Neuronal stem cell (in vitro differentiated cells): ENCODE measurements around the gene OPN4.

Experiments used
- DNase-seq: peaks from one replicate; pipeline ENCODE4 v3.0.0-alpha.2; 2013; ENCODE audit warnings: low spot score
- H2AFZ ChIP-seq: one replicate; pipeline ENCODE4 v1.6.1; 2013; ENCODE audit warnings: mild to moderate bottlenecking, low read length, inconsistent platforms
- H2AK5ac ChIP-seq: 2 replicates; pipeline ENCODE4 v1.6.1; 2013; ENCODE audit warnings: low read depth, mild to moderate bottlenecking, inconsistent platforms, low read length, moderate library complexity, mixed read lengths
- H2BK120ac ChIP-seq: 2 replicates; pipeline ENCODE4 v1.6.1; 2013; ENCODE audit warnings: low read depth, mild to moderate bottlenecking, inconsistent platforms, low read length, moderate library complexity, mixed read lengths
- H2BK12ac ChIP-seq: one replicate; pipeline ENCODE4 v1.6.1; 2013; ENCODE audit warnings: low read length, inconsistent platforms
- H2BK15ac ChIP-seq: 2 replicates; pipeline ENCODE4 v1.6.1; 2013; ENCODE audit warnings: mild to moderate bottlenecking, low read length, inconsistent platforms, mixed read lengths
- H2BK5ac ChIP-seq: one replicate; pipeline ENCODE4 v1.6.1; 2013; ENCODE audit warnings: inconsistent platforms, mild to moderate bottlenecking, low read length, moderate library complexity
- H3K14ac ChIP-seq: one replicate; pipeline ENCODE4 v1.6.1; 2013; ENCODE audit warnings: low read length, inconsistent platforms
- H3K18ac ChIP-seq: 2 replicates; pipeline ENCODE4 v1.6.1; 2013; ENCODE audit warnings: low read length, inconsistent platforms
- H3K23ac ChIP-seq: 2 replicates; pipeline ENCODE4 v1.6.1; 2013; ENCODE audit warnings: low read depth, mild to moderate bottlenecking, mixed read lengths, low read length, inconsistent platforms; ENCODE audit not compliant: poor library complexity
- H3K27ac ChIP-seq: replicated peaks from 3 replicates; pipeline ENCODE4 v1.5.1; 2013; ENCODE audit warnings: low read length, inconsistent platforms
- H3K27me3 ChIP-seq, 3 experiments: 2 replicates each; pipeline ENCODE4 v1.6.1; 2013; ENCODE audit warnings: low read length in 3 of 3, mild to moderate bottlenecking in 2 of 3, inconsistent platforms in 1 of 3, low read depth in 1 of 3, mixed read lengths in 1 of 3, moderate library complexity in 1 of 3; ENCODE audit not compliant: control insufficient read depth in 3 of 3, insufficient read depth in 3 of 3
- H3K36me3 ChIP-seq, 2 donors: replicated peaks in 1 of 2; 2 replicates each; pipeline ENCODE4 v1.6.1; 2013; ENCODE audit warnings: low read length in 2 of 2; ENCODE audit not compliant: control insufficient read depth in 2 of 2, insufficient read depth in 2 of 2
- H3K4ac ChIP-seq: 2 replicates; pipeline ENCODE4 v1.6.1; 2013; ENCODE audit warnings: inconsistent platforms, mild to moderate bottlenecking, low read length, moderate library complexity
- H3K4me1 ChIP-seq, 2 donors: 1 replicate in 1 of 2; 2 replicates in 1 of 2; pipeline ENCODE4 v1.6.1; 2013; ENCODE audit warnings: low read length in 2 of 2, low read depth in 1 of 2; ENCODE audit not compliant: control insufficient read depth in 2 of 2, insufficient read depth in 1 of 2
- H3K4me2 ChIP-seq: one replicate; pipeline ENCODE4 v1.6.1; 2013; ENCODE audit warnings: mild to moderate bottlenecking, low read length, inconsistent platforms; ENCODE audit not compliant: insufficient read depth, poor library complexity, severe bottlenecking
- H3K4me3 ChIP-seq, 2 donors: 2 replicates each; pipeline ENCODE4 v1.5.1; 2013; ENCODE audit warnings: low read length in 2 of 2, mild to moderate bottlenecking in 2 of 2, inconsistent platforms in 1 of 2, moderate library complexity in 1 of 2
- H3K79me1 ChIP-seq: one replicate; pipeline ENCODE4 v1.6.1; 2013; ENCODE audit warnings: low read depth, mild to moderate bottlenecking, inconsistent platforms, low read length, moderate library complexity
- H3K9ac ChIP-seq: one replicate; pipeline ENCODE4 v1.6.1; 2013; ENCODE audit warnings: mild to moderate bottlenecking, low read depth, low read length, inconsistent platforms; ENCODE audit not compliant: poor library complexity
- H3K9me3 ChIP-seq, 2 donors: replicated peaks in 1 of 2; 2 replicates each; pipeline versions ENCODE3 to v1.6.1; 2013; ENCODE audit warnings: low read length in 2 of 2, mild to moderate bottlenecking in 2 of 2, inconsistent platforms in 1 of 2, low read depth in 1 of 2, mixed read lengths in 1 of 2, moderate library complexity in 1 of 2; ENCODE audit not compliant: control insufficient read depth in 2 of 2, insufficient read depth in 1 of 2
- H4K8ac ChIP-seq: one replicate; pipeline ENCODE4 v1.6.1; 2013; ENCODE audit warnings: low read depth, mild to moderate bottlenecking, inconsistent platforms, low read length, moderate library complexity
- H4K91ac ChIP-seq: one replicate; pipeline ENCODE4 v1.6.1; 2013; ENCODE audit warnings: low read length, low read depth, mild to moderate bottlenecking, inconsistent platforms; ENCODE audit not compliant: poor library complexity
- WGBS, 2 donors: extraction: QIAGEN DNeasy Blood & Tissue Kit; methylation state at CpG; one replicate each; pipeline ENCODE4 v1.1.7; 2013; ENCODE audit warnings: missing lambda C conversion rate in 2 of 2, mixed read lengths in 1 of 2; ENCODE audit not compliant: insufficient read length in 2 of 2, insufficient replicate concordance in 1 of 2; ENCODE audit errors: extremely low coverage in 2 of 2; 5-methylcytosine and 5-hydroxymethylcytosine counted together

The OPN4 gene

DNA sequence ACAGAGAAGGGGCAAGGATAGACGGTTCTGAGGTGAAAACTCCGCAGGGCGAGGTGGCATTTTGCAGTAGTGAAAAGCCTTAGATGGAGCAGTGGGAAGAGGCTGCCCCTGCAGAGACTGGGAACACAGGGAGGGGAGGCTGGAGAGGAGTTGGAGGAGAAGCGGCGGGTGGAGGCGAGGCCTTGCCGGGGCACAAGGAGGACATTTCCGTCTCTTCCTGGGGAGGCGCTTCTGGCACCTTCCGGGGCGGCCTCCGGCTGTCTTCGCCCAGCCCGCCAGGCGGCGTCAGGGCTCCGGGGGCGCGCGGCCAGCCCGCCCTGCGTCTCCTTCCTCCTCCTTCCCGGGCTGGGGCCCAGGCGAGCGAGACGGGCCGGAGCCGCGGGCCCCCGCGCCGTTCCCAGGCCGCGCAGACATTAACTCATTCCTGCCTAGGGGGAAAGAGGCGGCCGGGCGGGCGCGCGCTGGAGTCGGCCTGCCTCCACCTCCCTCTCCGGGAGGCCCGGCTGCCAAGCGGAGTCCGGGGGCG, 56.7 kb downstream of the OPN4 start:
- H4K91ac ChIP-seq = no peak overlapping the region
- no peak overlapping the region for H2BK5ac ChIP-seq
- peak overlapping the region; percentile 90 for H2AFZ ChIP-seq
- no CpG with 5 or more reads among the region's 46 CpGs for WGBS, 2 donors
- no peak overlapping the region for H2AK5ac ChIP-seq
- peak; percentile 80 for DNase-seq
- H3K4me2 ChIP-seq = peak overlapping the region; percentile 75
- H3K36me3 ChIP-seq = no peaks in the 10 kb centered on the region
- H3K4me3 ChIP-seq = peak overlapping the region; percentile 68 to 78
- peak overlapping the region; percentile 77 for H3K4ac ChIP-seq
- peak overlapping the region; percentile 98 for H4K8ac ChIP-seq
- peak overlapping the region; percentile 59 for H2BK12ac ChIP-seq
- H3K14ac ChIP-seq = no peak overlapping the region
- no peaks in the 10 kb centered on the region for H3K79me1 ChIP-seq
- H3K4me1 ChIP-seq = peaks cover 7 to 21% of the 10 kb centered on the region in 2 donors
- H3K9me3 ChIP-seq = no peaks in the 10 kb centered on the region
- H2BK15ac ChIP-seq = peak overlapping the region; percentile 2
- no peak overlapping the region for H2BK120ac ChIP-seq
- H3K27ac ChIP-seq = peak overlapping the region; percentile 72
- H3K9ac ChIP-seq = peak overlapping the region; percentile 82
- peaks cover 0 to 3% (median 0%) of the 10 kb centered on the region in 3 experiments for H3K27me3 ChIP-seq
- peak overlapping the region; percentile 29 for H3K23ac ChIP-seq
- peak overlapping the region; percentile 93 for H3K18ac ChIP-seq

DNA sequence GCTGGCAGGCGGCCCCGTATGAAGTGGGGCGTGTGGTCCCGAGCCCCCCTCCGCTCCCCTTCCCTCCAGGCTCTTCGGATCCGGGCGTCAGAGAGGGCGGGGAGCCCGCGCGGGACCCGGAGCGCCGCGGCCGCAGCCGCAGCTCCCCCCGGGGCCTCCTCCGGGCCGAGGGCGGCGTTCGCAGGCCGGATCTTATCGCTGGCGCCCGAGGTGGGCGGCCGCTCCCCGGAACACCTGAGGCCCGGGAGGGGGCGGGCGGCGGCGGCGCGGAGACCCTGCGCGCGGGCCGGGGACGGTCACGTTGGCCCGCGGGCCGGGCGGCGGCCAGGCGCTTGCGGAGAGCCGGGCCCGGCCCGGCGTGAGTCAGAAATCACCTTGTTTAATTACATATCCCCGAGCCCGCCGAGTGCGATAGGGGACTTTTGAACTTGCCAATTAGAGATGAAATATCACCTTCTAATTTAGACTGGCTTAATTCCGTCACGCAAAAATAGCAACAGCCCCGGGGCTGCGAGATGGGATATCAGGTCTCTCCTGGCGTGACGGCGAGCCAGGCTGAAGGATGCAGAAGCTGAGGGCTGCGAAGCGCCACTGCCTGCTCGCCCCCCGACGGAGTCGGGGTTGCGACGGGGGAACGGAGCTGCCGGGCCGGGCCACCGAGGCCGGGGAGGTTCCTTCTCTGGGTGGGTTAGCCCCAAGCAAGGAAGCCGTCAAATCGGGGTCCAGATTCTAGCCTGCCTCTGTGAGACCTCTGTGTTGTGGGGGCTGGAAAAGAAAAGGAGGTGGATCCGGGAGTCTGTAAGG, 57.4 kb downstream of the OPN4 start:
- peak overlapping the region; percentile 93 for H3K18ac ChIP-seq
- peak; percentile 38 for DNase-seq
- H3K23ac ChIP-seq = peak overlapping the region; percentile 29
- no peak overlapping the region for H4K8ac ChIP-seq
- H3K27ac ChIP-seq = peak overlapping the region; percentile 66
- peaks cover 0 to 3% (median 0%) of the 10 kb centered on the region in 3 experiments for H3K27me3 ChIP-seq
- H3K4me3 ChIP-seq = peak overlapping the region; percentile 68 to 78
- no peak overlapping the region for H4K91ac ChIP-seq
- no peaks in the 10 kb centered on the region for H3K9me3 ChIP-seq
- no peak overlapping the region for H2BK15ac ChIP-seq
- no peak overlapping the region for H3K4ac ChIP-seq
- H3K14ac ChIP-seq = no peak overlapping the region
- no peak overlapping the region for H2BK120ac ChIP-seq
- H3K4me1 ChIP-seq = peaks cover 7 to 21% of the 10 kb centered on the region in 2 donors
- H3K9ac ChIP-seq = peak overlapping the region; percentile 82
- H2AFZ ChIP-seq = peak overlapping the region; percentile 90
- H3K36me3 ChIP-seq = no peaks in the 10 kb centered on the region
- H2AK5ac ChIP-seq = no peak overlapping the region
- H3K4me2 ChIP-seq = peak overlapping the region; percentile 75
- H2BK5ac ChIP-seq = no peak overlapping the region
- H2BK12ac ChIP-seq = no peak overlapping the region
- no CpG with 5 or more reads among the region's 82 CpGs for WGBS, 2 donors
- H3K79me1 ChIP-seq = no peaks in the 10 kb centered on the region

DNA sequence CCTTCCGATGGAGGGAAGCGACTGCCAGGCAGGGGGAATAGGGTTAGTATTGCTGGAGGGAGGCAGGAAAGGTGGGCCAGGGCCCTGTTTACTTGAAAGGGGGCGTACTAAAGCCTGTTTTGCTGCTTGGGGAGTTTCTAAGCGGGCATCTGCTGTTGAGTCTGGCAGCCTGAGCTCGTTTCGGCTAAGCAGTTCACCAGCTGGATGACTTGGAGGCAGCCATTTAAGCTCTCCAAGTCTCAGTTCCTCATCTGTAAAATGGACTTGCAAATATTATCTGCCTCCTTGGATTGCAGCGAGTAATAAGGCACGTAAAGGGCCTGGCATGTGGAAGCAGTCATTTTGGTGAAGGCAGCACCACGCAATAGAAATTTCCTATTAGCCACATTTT, 58.0 kb downstream of the OPN4 start:
- H3K4me1 ChIP-seq = peaks cover 7 to 21% of the 10 kb centered on the region in 2 donors
- H4K91ac ChIP-seq = no peak overlapping the region
- no peaks in the 10 kb centered on the region for H3K9me3 ChIP-seq
- H3K4me3 ChIP-seq = peak overlapping the region; percentile 68 to 78
- H3K27ac ChIP-seq = no peak overlapping the region
- H2BK15ac ChIP-seq = no peak overlapping the region
- no peak overlapping the region for H2BK12ac ChIP-seq
- no CpG with 5 or more reads among the region's 9 CpGs for WGBS, 2 donors
- no peak overlapping the region for H3K14ac ChIP-seq
- H3K36me3 ChIP-seq = no peaks in the 10 kb centered on the region
- no peak overlapping the region for H4K8ac ChIP-seq
- no peak overlapping the region for H3K23ac ChIP-seq
- H2AK5ac ChIP-seq = no peak overlapping the region
- no peak overlapping the region for H2BK5ac ChIP-seq
- no peaks in the 10 kb centered on the region for H3K79me1 ChIP-seq
- H2BK120ac ChIP-seq = no peak overlapping the region
- H3K4ac ChIP-seq = no peak overlapping the region
- DNase-seq = no peak
- H2AFZ ChIP-seq = peak overlapping the region; percentile 90
- no peak overlapping the region for H3K18ac ChIP-seq
- peaks cover 0 to 3% (median 0%) of the 10 kb centered on the region in 3 experiments for H3K27me3 ChIP-seq
- H3K4me2 ChIP-seq = peak overlapping the region; percentile 75
- H3K9ac ChIP-seq = no peak overlapping the region

DNA sequence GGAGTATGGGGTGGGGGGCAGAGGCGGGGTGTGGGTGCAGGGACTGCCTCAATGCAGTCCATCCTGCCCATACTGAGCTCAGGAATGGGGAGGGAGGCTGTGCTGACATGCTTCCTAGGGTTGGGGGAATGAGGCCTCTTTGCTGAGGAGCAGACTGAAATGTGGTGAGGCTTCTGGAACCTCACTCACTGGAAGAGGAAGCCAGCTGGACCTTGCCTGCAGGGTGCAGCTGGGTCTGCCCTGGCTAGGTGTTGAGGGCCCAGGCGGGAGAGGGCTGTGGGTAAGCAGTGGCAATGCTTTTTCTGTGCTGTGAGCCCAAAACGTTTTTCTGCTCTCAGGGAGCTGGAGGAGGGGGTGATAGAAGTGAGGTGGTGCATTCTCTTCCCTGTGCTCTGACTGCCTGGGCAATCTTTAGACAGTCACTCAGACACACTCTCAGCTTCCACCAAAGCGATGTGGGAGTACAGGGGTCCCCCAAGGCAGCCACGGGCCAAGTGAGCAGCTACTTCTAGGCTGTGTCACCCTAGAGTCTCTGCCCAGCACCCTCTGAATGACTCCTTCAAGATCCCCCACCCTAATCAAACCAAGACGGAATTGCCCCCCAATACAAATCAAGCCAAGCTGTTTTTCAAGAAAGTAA, 60.9 kb downstream of the OPN4 start:
- Histone ChIP-seq H3K27ac (no peak overlapping the region), H3K79me1 (no peaks in the 10 kb centered on the region), H3K9ac (peak overlapping the region; percentile 38), H2AK5ac (peak overlapping the region; percentile 40), H2AFZ (peak overlapping the region; percentile 4), H3K23ac (peak overlapping the region; percentile 34), H2BK120ac (no peak overlapping the region), H3K27me3 (peaks cover 0 to 3% (median 0%) of the 10 kb centered on the region in 3 experiments), H3K4me2 (no peak overlapping the region), H2BK5ac (no peak overlapping the region), H4K8ac (no peak overlapping the region), H3K4me1 (peaks cover 4 to 10% of the 10 kb centered on the region in 2 donors), H2BK12ac (no peak overlapping the region), H3K9me3 (no peaks in the 10 kb centered on the region), H3K4ac (no peak overlapping the region), H3K14ac (no peak overlapping the region), H4K91ac (no peak overlapping the region), H2BK15ac (peak overlapping the region; percentile 84), H3K18ac (peak overlapping the region; percentile 39), H3K4me3 (no peak overlapping the region), H3K36me3 (no peaks in the 10 kb centered on the region)
- WGBS, 2 donors = no CpG with 5 or more reads among the region's 6 CpGs
- no peak for DNase-seq
